Frontal cortex (tissue), 4 donors: ENCODE data around the gene ZNF275. TPM values are rescaled to one million over a fixed set of nuclear protein-coding genes. Genes with fewer than 3 reads are reported as not detected.
"Not testable (repeated sequence)": the region's sequence is repeated elsewhere in the genome, so short reads cannot be mapped to it uniquely, and the experiment has no call there.

Experiments used
- DNase-seq, 2 donors: peaks; one replicate each; pipeline ENCODE4 v3.0.0; 2012; ENCODE audit warnings: low spot score in 2 of 2
- FAIRE-seq: peaks from 2 replicates; lab custom pipeline; 2012; peaks lifted over from hg19 to GRCh38; lab: Jason Lieb, UNC
- total RNA-seq: library from RNA; depleted of rRNA; stranded (reverse); fragments of >200 nt; gene quantifications from one replicate; pipeline ENCODE4 v1.2.3, GENCODE V29; 2014
- donor health status: control.
- donor health status: control.
- donor health status: control.

ZNF275 gene
- total RNA-seq, 1 donor from 2014 or later = 5.7 TPM

GRCh38 chrX:153317996-153318722 lies 15.8 kb upstream of the ZNF275 start:
- DNase-seq = no peak
- no peak for FAIRE-seq

- no peak for FAIRE-seq
- DNase-seq = no peak
Observed at GRCh38 chrX:153318811-153319210, 15.1 kb upstream of the ZNF275 start.

GRCh38 chrX:153319295-153320046 lies 14.5 kb upstream of the ZNF275 start:
- DNase-seq = no peak
- no peak for FAIRE-seq

GRCh38 chrX:153320047-153320443 lies 13.9 kb upstream of the ZNF275 start:
- not testable (repeated sequence) for FAIRE-seq, DNase-seq

- FAIRE-seq (no peak), DNase-seq (no peak)
Observed at GRCh38 chrX:153320555-153321184, 13.3 kb upstream of the ZNF275 start.

- no peak for DNase-seq
- no peak for FAIRE-seq
Observed at GRCh38 chrX:153321381-153322124, 12.4 kb upstream of the ZNF275 start, which contains the start of gene PNMA6F. PNMA6F (minus strand) TSS chrX:153321767; CDS start chrX:153320674, 1,093 bp downstream.

GRCh38 chrX:153327561-153327960 lies 6.4 kb upstream of the ZNF275 start:
- DNase-seq (no peak), FAIRE-seq (no peak)

GRCh38 chrX:153333266-153333665 lies 687 bp upstream of the ZNF275 start:
- FAIRE-seq (no peak), DNase-seq (no peak)

- FAIRE-seq = no peak
- no peak for DNase-seq
Observed at GRCh38 chrX:153334654-153335295, 822 bp downstream of the ZNF275 start.

GRCh38 chrX:153336121-153336894 lies 2.4 kb downstream of the ZNF275 start:
- FAIRE-seq (no peak), DNase-seq (no peak)

GRCh38 chrX:153336988-153337387 lies 3.0 kb downstream of the ZNF275 start:
- no peak for FAIRE-seq
- no peak for DNase-seq

- DNase-seq (no peak), FAIRE-seq (no peak)
Observed at GRCh38 chrX:153338836-153339235, 4.9 kb downstream of the ZNF275 start.

- FAIRE-seq = no peak
Observed at GRCh38 chrX:153339662-153340061, 5.7 kb downstream of the ZNF275 start.

GRCh38 chrX:153340111-153340510 lies 6.2 kb downstream of the ZNF275 start:
- FAIRE-seq (no peak), DNase-seq (no peak)

More at GRCh38 chrX:153339662-153340061, 5.7 kb downstream of the ZNF275 start:
- no peak for DNase-seq

- DNase-seq (no peak), FAIRE-seq (no peak)
Observed at GRCh38 chrX:153342762-153343558, 9.0 kb downstream of the ZNF275 start.

- FAIRE-seq = no peak
Observed at GRCh38 chrX:153343674-153344073, 9.7 kb downstream of the ZNF275 start.

GRCh38 chrX:153347530-153347929 lies 13.6 kb downstream of the ZNF275 start:
- DNase-seq (no peak), FAIRE-seq (no peak)

More at GRCh38 chrX:153343674-153344073, 9.7 kb downstream of the ZNF275 start:
- no peak for DNase-seq

GRCh38 chrX:153348421-153348820 lies 14.5 kb downstream of the ZNF275 start:
- FAIRE-seq = no peak
- DNase-seq = no peak
